SU-DHL-6 (cell line): ENCODE results near the gene FAM170B.

Source experiments
- H2AFZ ChIP-seq: fragments of 200-600 bp; sonication (generic); 2 replicates; pipeline ENCODE4 v1.6.1; 2014; ENCODE audit warnings: low read depth, mild to moderate bottlenecking, moderate library complexity, mixed read lengths, antibody characterized with exemption, low read length; ENCODE audit not compliant: severe bottlenecking
- H3F3A ChIP-seq: fragments of 200-600 bp; shearing (Covaris generic); 2 replicates; pipeline ENCODE4 v1.6.0; 2016; ENCODE audit warnings: antibody characterized with exemption, mild to moderate bottlenecking; ENCODE audit not compliant: insufficient read depth
- H3K27ac ChIP-seq: fragments of 200-600 bp; sonication (generic); 2 replicates; pipeline ENCODE4 v1.5.1; 2016; ENCODE audit warnings: low read depth, mild to moderate bottlenecking, low read length, moderate library complexity, mixed read lengths
- H3K27me3 ChIP-seq: fragments of 200-600 bp; sonication (generic), shearing (Covaris generic); 2 replicates; pipeline ENCODE4 v1.6.0; 2014; ENCODE audit warnings: mild to moderate bottlenecking, low read length
- H3K36me3 ChIP-seq: fragments of 200-600 bp; sonication (generic); 2 replicates; pipeline ENCODE4 v1.6.1; 2014; ENCODE audit warnings: mild to moderate bottlenecking, low read length, mixed read lengths
- H3K4me2 ChIP-seq: fragments of 300-600, 200-600 bp; shearing (Covaris generic), sonication (generic); 2 replicates; pipeline ENCODE4 v1.6.0; 2014; ENCODE audit warnings: low read length, low read depth, mild to moderate bottlenecking; ENCODE audit not compliant: poor library complexity, severe bottlenecking
- H3K4me3 ChIP-seq: fragments of 200-600 bp; sonication (generic); 2 replicates; pipeline ENCODE4 v1.5.1; 2014; ENCODE audit warnings: antibody characterized with exemption, low read length, mild to moderate bottlenecking, mixed read lengths; ENCODE audit not compliant: insufficient read depth, poor library complexity, severe bottlenecking
- H3K79me2 ChIP-seq: fragments of 200-600 bp; sonication (generic); 2 replicates; pipeline ENCODE4 v1.6.1; 2014; ENCODE audit warnings: mild to moderate bottlenecking, low read length, moderate library complexity; ENCODE audit not compliant: insufficient read depth
- H3K9ac ChIP-seq: fragments of 200-600 bp; sonication (generic); 2 replicates; pipeline ENCODE4 v1.7.0; 2014; ENCODE audit warnings: mild to moderate bottlenecking, low read length
- H3K9me2 ChIP-seq: fragments of 200-600 bp; sonication (generic); replicated peaks from 2 replicates; pipeline ENCODE4 v1.6.1; 2014; ENCODE audit warnings: low read length; ENCODE audit not compliant: insufficient read depth
- H3K9me3 ChIP-seq: fragments of 200-600 bp; sonication (generic); 2 replicates; pipeline ENCODE4 v1.6.1; 2014; ENCODE audit warnings: low read length, mixed read lengths; ENCODE audit not compliant: insufficient read depth
- H4K20me1 ChIP-seq: fragments of 200-600 bp; sonication (generic); 2 replicates; pipeline ENCODE4 v1.6.1; 2014; ENCODE audit warnings: low read depth, mild to moderate bottlenecking, antibody characterized with exemption, low read length, moderate library complexity, mixed read lengths
- EZH2phosphoT487 ChIP-seq: fragments of 200-600 bp; sonication (generic), shearing (Covaris generic); conservative IDR thresholded peaks from 2 replicates; pipeline ENCODE4 v1.6.1; 2018; ENCODE audit warnings: mild to moderate bottlenecking, antibody characterized with exemption, low read length, moderate library complexity, mixed read lengths
- TF ChIP-seq, protein P1 (sequence below): fragments of 200-600 bp; sonication (generic); IDR thresholded peaks from one replicate; pipeline ENCODE4 v1.5.1; 2017; ENCODE audit warnings: antibody characterized with exemption, mild to moderate bottlenecking, low read length, moderate library complexity; ENCODE audit not compliant: insufficient read depth, poor library complexity, severe bottlenecking

FAM170B gene

DNA sequence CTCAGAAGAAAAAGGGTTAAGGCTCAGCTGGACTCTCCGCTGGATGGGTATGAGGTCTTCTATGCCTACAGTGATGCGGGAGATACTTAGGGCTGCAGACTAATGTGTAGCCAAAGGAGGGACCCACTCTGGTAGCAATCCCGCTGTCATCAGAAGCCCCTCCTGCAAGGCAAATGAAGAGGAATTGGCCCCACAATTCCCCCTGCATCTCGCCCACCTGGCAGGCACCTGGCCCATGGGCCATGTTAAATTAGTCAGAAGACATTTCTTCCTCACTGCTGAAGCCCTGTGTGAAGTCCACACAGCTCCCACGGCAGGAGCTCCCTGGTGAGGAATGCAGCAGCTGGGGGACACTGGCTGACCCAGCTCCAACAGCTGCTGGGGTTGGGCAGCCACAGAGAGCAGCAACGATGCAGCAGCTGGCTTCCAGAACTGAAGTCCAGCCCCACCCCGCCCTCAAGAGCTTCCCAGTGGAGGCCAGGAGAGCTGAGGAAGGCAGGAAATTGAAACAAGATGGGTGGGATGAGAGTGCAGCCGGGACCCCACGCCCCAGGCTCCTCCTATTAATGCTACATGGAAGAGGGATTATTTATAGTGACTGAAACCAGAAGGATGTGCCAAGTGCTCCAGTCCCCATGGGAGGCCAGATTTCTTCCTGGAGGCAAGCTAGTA is 24.0 kb downstream of the FAM170B start:
- no peak overlapping the region for H3K4me2 ChIP-seq
- H2AFZ ChIP-seq: no peak overlapping the region
- no peaks in the 10 kb centered on the region for H3K9me2 ChIP-seq
- no peak overlapping the region for H3K4me3 ChIP-seq
- H4K20me1 ChIP-seq: no peaks in the 10 kb centered on the region
- no peak overlapping the region for H3K9ac ChIP-seq
- H3K9me3 ChIP-seq: no peaks in the 10 kb centered on the region
- no peak overlapping the region for H3K27ac ChIP-seq
- H3K79me2 ChIP-seq: no peaks in the 10 kb centered on the region
- H3K27me3 ChIP-seq: no peaks in the 10 kb centered on the region
- H3F3A ChIP-seq: no peaks in the 10 kb centered on the region
- H3K36me3 ChIP-seq: no peaks in the 10 kb centered on the region
- TF ChIP-seq, protein P1, sequence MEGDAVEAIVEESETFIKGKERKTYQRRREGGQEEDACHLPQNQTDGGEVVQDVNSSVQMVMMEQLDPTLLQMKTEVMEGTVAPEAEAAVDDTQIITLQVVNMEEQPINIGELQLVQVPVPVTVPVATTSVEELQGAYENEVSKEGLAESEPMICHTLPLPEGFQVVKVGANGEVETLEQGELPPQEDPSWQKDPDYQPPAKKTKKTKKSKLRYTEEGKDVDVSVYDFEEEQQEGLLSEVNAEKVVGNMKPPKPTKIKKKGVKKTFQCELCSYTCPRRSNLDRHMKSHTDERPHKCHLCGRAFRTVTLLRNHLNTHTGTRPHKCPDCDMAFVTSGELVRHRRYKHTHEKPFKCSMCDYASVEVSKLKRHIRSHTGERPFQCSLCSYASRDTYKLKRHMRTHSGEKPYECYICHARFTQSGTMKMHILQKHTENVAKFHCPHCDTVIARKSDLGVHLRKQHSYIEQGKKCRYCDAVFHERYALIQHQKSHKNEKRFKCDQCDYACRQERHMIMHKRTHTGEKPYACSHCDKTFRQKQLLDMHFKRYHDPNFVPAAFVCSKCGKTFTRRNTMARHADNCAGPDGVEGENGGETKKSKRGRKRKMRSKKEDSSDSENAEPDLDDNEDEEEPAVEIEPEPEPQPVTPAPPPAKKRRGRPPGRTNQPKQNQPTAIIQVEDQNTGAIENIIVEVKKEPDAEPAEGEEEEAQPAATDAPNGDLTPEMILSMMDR: no peak
- TF ChIP-seq EZH2phosphoT487: no peak

- H3K27me3 ChIP-seq: no peaks in the 10 kb centered on the region
- H3K9me3 ChIP-seq: no peaks in the 10 kb centered on the region
- no peaks in the 10 kb centered on the region for H3K79me2 ChIP-seq
- H3K4me3 ChIP-seq: no peak overlapping the region
- no peaks in the 10 kb centered on the region for H3K9me2 ChIP-seq
- no peak overlapping the region for H3K27ac ChIP-seq
- H2AFZ ChIP-seq: no peak overlapping the region
- no peak overlapping the region for H3K9ac ChIP-seq
- H3F3A ChIP-seq: no peaks in the 10 kb centered on the region
- no peak overlapping the region for H3K4me2 ChIP-seq
- H4K20me1 ChIP-seq: no peaks in the 10 kb centered on the region
- no peaks in the 10 kb centered on the region for H3K36me3 ChIP-seq
- no peak for TF ChIP-seq EZH2phosphoT487
- TF ChIP-seq, protein P1: no peak
Measured at GRCh38 chr10:49108656-49109055, 25.2 kb downstream of the FAM170B start.

DNA sequence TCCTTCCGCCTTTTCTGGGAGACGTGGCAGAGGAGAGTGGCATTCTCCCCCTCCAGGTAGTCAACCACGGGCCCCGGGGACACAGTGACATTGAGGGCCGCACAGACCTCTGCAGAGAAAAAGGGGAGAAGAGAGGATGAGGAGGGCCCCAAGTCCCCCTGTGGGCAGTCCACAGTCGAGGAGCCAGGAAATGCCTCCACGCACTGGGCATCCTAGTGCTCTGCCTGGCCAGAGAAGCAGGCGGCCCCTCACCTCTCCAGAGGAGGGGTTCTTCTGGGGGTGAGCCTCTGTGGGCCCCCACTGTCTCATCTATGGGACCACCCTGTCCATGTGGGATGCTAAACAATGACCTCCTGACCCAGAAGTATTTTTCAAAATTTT is 25.9 kb downstream of the FAM170B start:
- Histone ChIP-seq H3K9me2 (no peaks in the 10 kb centered on the region), H3K79me2 (no peaks in the 10 kb centered on the region), H2AFZ (no peak overlapping the region), H3K4me2 (no peak overlapping the region), H3K36me3 (no peaks in the 10 kb centered on the region), H3K9ac (no peak overlapping the region), H3F3A (no peaks in the 10 kb centered on the region), H4K20me1 (no peaks in the 10 kb centered on the region), H3K27me3 (no peaks in the 10 kb centered on the region), H3K9me3 (no peaks in the 10 kb centered on the region), H3K27ac (no peak overlapping the region), H3K4me3 (no peak overlapping the region)
- TF ChIP-seq, protein P1: no peak
- TF ChIP-seq EZH2phosphoT487: no peak
